Stromal cell of bone marrow (primary cell): ENCODE data around the gene EIF4G1.
A peak's percentile ranks its signal among the peaks of the same experiment; 100 is the strongest.

Experiments
- DNase-seq: peaks from one replicate; pipeline ENCODE4 v3.0.0-alpha.2; 2012; ENCODE audit warnings: low read depth

Gene EIF4G1

GRCh38 chr3:184307915-184308314 lies 6.5 kb upstream of the EIF4G1 start:
- no peak for DNase-seq

GRCh38 chr3:184308744-184309143 lies 5.7 kb upstream of the EIF4G1 start:
- no peak for DNase-seq

GRCh38 chr3:184311633-184312032 lies 2.8 kb upstream of the EIF4G1 start:
- no peak for DNase-seq

GRCh38 chr3:184314700-184315542 lies 515 bp downstream of the EIF4G1 start:
- DNase-seq = peak; percentile 73

- DNase-seq = no peak
Observed at GRCh38 chr3:184315543-184315867, 1.1 kb downstream of the EIF4G1 start.

DNA sequence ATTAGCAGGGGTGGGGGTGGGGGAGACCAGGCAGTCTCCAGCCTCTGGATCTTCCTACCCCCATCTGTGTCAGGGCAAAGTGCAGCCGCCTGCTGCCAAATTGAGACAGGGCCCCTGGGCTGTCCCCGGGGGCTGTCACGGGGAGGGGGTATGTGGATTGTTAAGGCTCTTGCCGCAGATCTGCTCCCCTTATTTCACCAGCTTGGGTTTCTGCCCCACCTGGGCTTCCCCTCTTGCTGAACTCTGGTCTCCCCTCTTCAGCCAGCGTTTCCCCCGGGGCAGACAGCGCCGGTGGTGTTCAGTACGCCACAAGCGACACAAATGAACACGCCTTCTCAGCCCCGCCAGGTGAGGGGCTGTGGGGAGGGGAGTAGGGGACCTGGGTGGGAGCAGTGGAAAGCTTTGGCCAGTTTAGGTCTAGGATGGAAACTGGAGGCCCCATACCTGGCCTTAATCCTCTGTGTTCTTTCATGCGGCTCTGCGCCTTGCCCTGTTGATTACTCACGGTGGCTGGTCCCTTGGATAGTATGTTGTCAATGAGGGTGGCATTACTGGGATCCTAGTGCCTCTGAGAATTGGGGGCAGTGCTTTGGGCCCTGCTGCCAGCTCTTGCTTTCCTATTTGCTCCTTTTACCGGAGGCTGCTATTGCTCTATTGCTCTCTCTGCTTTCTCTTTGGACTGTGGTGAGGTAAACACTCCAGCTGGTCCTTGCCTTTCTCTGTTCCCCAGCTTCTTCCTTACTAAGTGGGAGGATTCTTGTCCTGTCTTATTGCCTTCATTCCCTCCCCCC lies 1.7 kb downstream of the EIF4G1 start:
- DNase-seq = no peak

GRCh38 chr3:184316792-184317191 lies 2.4 kb downstream of the EIF4G1 start:
- no peak for DNase-seq

- no peak for DNase-seq
Observed at GRCh38 chr3:184317201-184317600, 2.8 kb downstream of the EIF4G1 start.

GRCh38 chr3:184320104-184320445 lies 5.7 kb downstream of the EIF4G1 start:
- peak; percentile 98 for DNase-seq

- DNase-seq = no peak
Observed at GRCh38 chr3:184321666-184322065, 7.3 kb downstream of the EIF4G1 start.

DNA sequence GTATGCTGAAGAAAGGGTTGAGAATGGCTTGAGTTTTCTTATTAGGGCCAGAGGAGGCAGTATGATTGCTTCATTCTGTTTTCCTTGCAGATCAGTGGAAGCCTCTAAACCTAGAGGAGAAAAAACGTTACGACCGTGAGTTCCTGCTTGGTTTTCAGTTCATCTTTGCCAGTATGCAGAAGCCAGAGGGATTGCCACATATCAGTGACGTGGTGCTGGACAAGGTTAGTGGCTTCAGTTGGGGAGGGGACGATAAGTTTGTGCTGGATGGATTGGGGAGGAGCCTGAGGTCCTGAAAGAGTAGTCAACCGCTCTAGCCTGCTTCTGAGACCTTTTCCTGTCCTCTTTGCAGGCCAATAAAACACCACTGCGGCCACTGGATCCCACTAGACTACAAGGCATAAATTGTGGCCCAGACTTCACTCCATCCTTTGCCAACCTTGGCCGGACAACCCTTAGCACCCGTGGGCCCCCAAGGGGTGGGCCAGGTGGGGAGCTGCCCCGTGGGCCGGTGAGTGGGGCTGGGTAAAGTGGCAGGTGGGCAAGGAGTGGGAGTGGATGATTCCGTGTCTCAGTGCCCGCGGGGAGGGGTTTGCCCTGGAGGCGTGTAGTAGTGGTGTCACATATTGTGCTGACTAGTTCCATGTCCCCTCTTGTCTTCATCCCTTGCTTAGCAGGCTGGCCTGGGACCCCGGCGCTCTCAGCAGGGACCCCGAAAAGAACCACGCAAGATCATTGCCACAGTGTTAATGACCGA lies 8.5 kb downstream of the EIF4G1 start:
- peak; percentile 70 for DNase-seq

DNA sequence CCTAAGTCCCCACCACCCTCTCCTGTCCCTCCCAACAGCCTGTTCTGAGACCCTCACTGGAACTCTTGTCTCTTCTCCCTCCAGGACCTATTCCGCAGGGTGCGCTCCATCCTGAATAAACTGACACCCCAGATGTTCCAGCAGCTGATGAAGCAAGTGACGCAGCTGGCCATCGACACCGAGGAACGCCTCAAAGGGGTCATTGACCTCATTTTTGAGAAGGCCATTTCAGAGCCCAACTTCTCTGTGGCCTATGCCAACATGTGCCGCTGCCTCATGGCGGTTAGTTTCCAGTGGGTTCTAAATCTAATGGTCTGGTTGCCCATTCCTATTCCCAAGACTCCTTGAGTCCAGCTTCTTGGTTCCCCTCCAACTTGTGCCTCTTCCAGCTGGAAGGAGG lies 9.3 kb downstream of the EIF4G1 start:
- DNase-seq = no peak

- no peak for DNase-seq
Observed at GRCh38 chr3:184325269-184325668, 10.9 kb downstream of the EIF4G1 start.

- DNase-seq = no peak
Observed at GRCh38 chr3:184325715-184326369, 11.4 kb downstream of the EIF4G1 start.

GRCh38 chr3:184327171-184327570 lies 12.8 kb downstream of the EIF4G1 start:
- no peak for DNase-seq

DNA sequence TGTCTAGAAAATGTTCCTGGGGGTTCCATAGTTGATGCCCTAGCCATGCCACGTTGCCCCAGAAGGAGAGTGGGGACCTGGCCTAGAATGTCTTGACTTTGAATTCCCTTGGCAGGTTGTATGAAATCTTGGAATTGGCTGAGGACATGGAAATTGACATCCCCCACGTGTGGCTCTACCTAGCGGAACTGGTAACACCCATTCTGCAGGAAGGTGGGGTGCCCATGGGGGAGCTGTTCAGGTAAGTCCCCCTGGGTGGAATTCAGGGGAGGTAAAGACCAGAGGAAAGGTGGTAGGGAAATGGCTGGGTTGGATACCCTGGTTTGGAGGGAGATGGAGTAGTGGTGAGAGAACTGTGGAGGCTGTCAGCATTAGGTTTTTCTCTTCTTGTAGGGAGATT lies 14.1 kb downstream of the EIF4G1 start:
- no peak for DNase-seq

DNA sequence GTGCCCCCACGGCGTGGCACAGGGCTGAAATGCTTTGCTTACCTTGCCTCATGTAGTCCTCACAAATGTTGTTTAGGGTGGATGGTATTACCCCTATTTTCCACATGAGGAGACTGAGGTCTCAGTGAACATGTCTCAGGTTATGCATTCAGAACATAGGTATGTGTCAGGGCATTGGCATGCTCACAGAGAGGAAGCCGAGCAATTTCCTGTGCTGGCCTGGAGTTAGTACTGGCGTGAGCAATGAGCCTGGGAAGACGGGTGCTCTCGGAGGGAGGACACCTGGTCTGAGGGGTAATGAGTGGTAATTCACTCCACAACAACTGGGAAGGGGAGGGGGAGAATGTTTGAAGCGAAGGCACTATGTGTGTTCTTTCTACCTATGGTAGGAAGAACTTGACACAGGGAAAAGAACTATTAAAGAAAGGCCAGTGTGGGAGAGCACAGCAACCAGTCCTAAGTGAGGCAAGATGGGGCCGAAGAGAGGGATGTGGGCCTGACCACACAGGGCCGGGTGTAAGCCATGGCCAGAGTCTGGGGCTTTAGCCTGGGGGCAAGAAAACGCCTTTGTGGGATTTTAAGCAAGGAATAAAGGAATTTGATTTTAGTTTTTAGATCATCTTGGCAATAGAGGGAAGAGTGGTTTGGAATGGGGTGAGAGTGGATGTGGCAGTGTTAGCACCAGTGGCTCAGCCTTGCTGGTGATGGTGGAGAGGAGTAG lies 18.1 kb downstream of the EIF4G1 start:
- no peak for DNase-seq

DNA sequence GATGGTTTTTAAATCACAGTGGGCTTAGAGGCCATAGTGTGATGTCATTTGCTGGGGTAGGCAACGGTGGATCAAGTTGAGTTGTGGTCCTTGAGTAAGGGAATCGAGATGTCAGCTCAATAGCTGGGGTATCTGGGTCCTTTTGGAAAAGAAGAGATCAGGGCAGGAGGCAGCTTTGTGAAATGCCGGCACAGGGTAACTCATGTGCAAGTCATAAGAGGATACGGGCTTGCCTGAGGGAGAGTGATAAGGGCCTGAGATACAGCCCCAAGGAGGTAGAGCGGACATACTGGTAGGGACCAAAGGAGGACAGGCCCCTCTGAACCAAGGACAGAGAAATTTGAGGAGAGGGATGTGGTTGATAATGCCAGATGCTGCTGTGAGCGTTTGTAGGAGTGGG lies 18.8 kb downstream of the EIF4G1 start:
- no peak for DNase-seq

- DNase-seq = no peak
Observed at GRCh38 chr3:184333700-184334099, 19.3 kb downstream of the EIF4G1 start.

GRCh38 chr3:184334470-184335158 lies 20.2 kb downstream of the EIF4G1 start:
- DNase-seq = no peak

- no peak for DNase-seq
Observed at GRCh38 chr3:184335291-184335660, 20.9 kb downstream of the EIF4G1 start.
